Measurements from ENCODE around the gene U2AF2.

DNA sequence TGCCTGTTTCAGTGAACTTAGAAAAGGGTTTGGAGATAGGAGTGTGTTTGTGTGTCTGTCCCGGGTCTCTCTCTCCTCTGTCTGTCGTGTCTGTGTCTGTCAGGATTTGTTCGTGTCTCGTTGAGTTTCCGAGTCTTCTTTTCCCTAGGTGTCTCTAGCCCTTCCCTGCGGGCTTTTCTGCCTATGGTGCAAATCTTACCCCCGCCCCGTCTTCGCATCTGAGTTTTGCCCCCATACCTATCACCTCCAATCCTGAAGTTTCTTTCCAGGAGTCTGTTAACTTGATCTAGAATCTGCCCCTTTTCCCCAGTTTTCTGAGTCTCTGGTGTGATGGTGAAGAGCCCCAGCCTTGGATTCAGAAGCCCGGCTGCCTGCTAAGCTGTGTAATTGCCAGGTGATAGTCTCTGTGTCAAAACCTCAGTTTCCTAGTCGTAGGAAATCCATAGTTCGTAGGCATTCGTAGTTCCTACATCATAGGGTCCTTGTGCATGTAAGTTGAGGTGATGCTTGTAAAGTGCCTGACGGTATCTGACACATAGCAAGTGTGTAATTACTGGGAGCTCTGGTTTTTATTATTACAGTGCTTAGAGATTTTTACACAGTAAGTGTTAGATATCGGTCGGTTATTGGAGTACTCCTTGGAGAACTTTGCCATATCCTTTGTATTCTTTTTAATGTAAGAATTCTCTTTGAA is 21.0 kb downstream of the U2AF2 start:
- TF ChIP-seq RAD21 (IDR thresholded peaks at IDR 0.05; ENCODE audit: low read length) (no peak), FOXJ3 (CRISPR knock-in tag; IDR thresholded peaks at IDR 0.05) (no peak), MXI1 (IDR thresholded peaks at IDR 0.05; ENCODE audit: low read depth, low read length) (no peak), EZH2phosphoT487 (IDR thresholded peaks at IDR 0.05; ENCODE audit: borderline replicate concordance, low read depth) (no peak), POLR2AphosphoS5 (IDR thresholded peaks at IDR 0.05; ENCODE audit: low read depth, low read length) (no peak), EP300 (IDR thresholded peaks at IDR 0.05; ENCODE audit: borderline replicate concordance in 1 of 2, low read depth in 1 of 2, low read length in 1 of 2) (no peak), RXRA (IDR thresholded peaks at IDR 0.05; ENCODE audit: borderline replicate concordance, low read depth) (no peak), SIN3A (IDR thresholded peaks at IDR 0.05; ENCODE audit: borderline replicate concordance, low read depth, low read length) (no peak), TAF1 (IDR thresholded peaks at IDR 0.05; ENCODE audit: borderline replicate concordance, low read depth, low read length) (no peak)
- TF ChIP-seq, protein P1, sequence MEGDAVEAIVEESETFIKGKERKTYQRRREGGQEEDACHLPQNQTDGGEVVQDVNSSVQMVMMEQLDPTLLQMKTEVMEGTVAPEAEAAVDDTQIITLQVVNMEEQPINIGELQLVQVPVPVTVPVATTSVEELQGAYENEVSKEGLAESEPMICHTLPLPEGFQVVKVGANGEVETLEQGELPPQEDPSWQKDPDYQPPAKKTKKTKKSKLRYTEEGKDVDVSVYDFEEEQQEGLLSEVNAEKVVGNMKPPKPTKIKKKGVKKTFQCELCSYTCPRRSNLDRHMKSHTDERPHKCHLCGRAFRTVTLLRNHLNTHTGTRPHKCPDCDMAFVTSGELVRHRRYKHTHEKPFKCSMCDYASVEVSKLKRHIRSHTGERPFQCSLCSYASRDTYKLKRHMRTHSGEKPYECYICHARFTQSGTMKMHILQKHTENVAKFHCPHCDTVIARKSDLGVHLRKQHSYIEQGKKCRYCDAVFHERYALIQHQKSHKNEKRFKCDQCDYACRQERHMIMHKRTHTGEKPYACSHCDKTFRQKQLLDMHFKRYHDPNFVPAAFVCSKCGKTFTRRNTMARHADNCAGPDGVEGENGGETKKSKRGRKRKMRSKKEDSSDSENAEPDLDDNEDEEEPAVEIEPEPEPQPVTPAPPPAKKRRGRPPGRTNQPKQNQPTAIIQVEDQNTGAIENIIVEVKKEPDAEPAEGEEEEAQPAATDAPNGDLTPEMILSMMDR (IDR thresholded peaks at IDR 0.05): no peak
- TF ChIP-seq, protein P2, sequence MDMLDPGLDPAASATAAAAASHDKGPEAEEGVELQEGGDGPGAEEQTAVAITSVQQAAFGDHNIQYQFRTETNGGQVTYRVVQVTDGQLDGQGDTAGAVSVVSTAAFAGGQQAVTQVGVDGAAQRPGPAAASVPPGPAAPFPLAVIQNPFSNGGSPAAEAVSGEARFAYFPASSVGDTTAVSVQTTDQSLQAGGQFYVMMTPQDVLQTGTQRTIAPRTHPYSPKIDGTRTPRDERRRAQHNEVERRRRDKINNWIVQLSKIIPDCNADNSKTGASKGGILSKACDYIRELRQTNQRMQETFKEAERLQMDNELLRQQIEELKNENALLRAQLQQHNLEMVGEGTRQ (IDR thresholded peaks at IDR 0.05; ENCODE audit: borderline replicate concordance, low read depth, low read length): no peak
- TF ChIP-seq, protein P3, sequence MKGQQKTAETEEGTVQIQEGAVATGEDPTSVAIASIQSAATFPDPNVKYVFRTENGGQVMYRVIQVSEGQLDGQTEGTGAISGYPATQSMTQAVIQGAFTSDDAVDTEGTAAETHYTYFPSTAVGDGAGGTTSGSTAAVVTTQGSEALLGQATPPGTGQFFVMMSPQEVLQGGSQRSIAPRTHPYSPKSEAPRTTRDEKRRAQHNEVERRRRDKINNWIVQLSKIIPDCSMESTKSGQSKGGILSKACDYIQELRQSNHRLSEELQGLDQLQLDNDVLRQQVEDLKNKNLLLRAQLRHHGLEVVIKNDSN (IDR thresholded peaks at IDR 0.05; ENCODE audit: borderline replicate concordance, low read depth): no peak
- TF ChIP-seq, protein P4, sequence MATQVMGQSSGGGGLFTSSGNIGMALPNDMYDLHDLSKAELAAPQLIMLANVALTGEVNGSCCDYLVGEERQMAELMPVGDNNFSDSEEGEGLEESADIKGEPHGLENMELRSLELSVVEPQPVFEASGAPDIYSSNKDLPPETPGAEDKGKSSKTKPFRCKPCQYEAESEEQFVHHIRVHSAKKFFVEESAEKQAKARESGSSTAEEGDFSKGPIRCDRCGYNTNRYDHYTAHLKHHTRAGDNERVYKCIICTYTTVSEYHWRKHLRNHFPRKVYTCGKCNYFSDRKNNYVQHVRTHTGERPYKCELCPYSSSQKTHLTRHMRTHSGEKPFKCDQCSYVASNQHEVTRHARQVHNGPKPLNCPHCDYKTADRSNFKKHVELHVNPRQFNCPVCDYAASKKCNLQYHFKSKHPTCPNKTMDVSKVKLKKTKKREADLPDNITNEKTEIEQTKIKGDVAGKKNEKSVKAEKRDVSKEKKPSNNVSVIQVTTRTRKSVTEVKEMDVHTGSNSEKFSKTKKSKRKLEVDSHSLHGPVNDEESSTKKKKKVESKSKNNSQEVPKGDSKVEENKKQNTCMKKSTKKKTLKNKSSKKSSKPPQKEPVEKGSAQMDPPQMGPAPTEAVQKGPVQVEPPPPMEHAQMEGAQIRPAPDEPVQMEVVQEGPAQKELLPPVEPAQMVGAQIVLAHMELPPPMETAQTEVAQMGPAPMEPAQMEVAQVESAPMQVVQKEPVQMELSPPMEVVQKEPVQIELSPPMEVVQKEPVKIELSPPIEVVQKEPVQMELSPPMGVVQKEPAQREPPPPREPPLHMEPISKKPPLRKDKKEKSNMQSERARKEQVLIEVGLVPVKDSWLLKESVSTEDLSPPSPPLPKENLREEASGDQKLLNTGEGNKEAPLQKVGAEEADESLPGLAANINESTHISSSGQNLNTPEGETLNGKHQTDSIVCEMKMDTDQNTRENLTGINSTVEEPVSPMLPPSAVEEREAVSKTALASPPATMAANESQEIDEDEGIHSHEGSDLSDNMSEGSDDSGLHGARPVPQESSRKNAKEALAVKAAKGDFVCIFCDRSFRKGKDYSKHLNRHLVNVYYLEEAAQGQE (IDR thresholded peaks at IDR 0.05; ENCODE audit: low read depth, low read length): no peak
- TF ChIP-seq, protein P5, sequence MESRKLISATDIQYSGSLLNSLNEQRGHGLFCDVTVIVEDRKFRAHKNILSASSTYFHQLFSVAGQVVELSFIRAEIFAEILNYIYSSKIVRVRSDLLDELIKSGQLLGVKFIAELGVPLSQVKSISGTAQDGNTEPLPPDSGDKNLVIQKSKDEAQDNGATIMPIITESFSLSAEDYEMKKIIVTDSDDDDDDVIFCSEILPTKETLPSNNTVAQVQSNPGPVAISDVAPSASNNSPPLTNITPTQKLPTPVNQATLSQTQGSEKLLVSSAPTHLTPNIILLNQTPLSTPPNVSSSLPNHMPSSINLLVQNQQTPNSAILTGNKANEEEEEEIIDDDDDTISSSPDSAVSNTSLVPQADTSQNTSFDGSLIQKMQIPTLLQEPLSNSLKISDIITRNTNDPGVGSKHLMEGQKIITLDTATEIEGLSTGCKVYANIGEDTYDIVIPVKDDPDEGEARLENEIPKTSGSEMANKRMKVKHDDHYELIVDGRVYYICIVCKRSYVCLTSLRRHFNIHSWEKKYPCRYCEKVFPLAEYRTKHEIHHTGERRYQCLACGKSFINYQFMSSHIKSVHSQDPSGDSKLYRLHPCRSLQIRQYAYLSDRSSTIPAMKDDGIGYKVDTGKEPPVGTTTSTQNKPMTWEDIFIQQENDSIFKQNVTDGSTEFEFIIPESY (IDR thresholded peaks at IDR 0.05; ENCODE audit: borderline replicate concordance, low read depth): no peak
